ENCODE results near the gene NCKAP5. TPM values are rescaled to one million over a fixed set of nuclear protein-coding genes. Genes with fewer than 3 reads are reported as not detected.

Gene NCKAP5
- total and polyA plus RNA-seq, 2 of the 8 experiments (the other 6 are each of a cell fraction or from before 2014, with no cell fraction given): 0.27 to 0.86 TPM

GRCh38 chr2:132963161-132963560 lies 605.1 kb downstream of the NCKAP5 start:
- Histone ChIP-seq H3K23ac (ENCODE audit: insufficient read length) (no peak overlapping the region), H4K91ac (replicated peaks; ENCODE audit: insufficient read length, low read length) (no peak overlapping the region), H3K23me2 (ENCODE audit: low read depth, low read length) (no peaks in the 10 kb centered on the region), H3K4me3 (ENCODE audit: extremely low read depth in 1 of 4, insufficient read depth in 2 of 4, low read depth in 3 of 4, low read length in 4 of 4) (no peak overlapping the region), H3K56ac (replicated peaks; ENCODE audit: insufficient read length, low read depth, low read length) (no peak overlapping the region), H2BK5ac (ENCODE audit: low read depth, low read length) (no peak overlapping the region), H4K8ac (ENCODE audit: extremely low read depth, insufficient read depth, low read length) (no peak overlapping the region), H3K36me3 (ENCODE audit: control insufficient read depth in 2 of 4, insufficient read depth in 4 of 4, low read length in 3 of 4) (no peaks in the 10 kb centered on the region), H3K18ac (ENCODE audit: extremely low read depth, low read length) (no peak overlapping the region), H3K4ac (replicated peaks; ENCODE audit: insufficient read length, low read depth, low read length) (no peak overlapping the region), H3K27ac (ENCODE audit: low read depth, low read length) (no peak overlapping the region), H3K9ac (replicated peaks in 1 of 4; ENCODE audit: extremely low read depth in 1 of 4, low read depth in 3 of 4, low read length in 3 of 4) (peak overlapping the region in 1 of 4 experiments; percentile 34; a peak in 1 of 7 replicates), H2BK120ac (replicated peaks; ENCODE audit: low read depth, low read length) (no peak overlapping the region), H2AFZ (ENCODE audit: low read length) (no peak overlapping the region), H2AK5ac (ENCODE audit: low read depth, low read length) (no peak overlapping the region), H2BK15ac (ENCODE audit: low read length) (no peak overlapping the region), H3K27me3 (replicated peaks in 1 of 4; ENCODE audit: control insufficient read depth in 3 of 4, extremely low read depth in 1 of 4, insufficient read depth in 3 of 4, low read length in 3 of 4) (no peaks in the 10 kb centered on the region), H3K79me2 (ENCODE audit: control insufficient read depth in 1 of 2, insufficient read depth in 2 of 2, low read length in 2 of 2) (no peaks in the 10 kb centered on the region), H3K4me2 (ENCODE audit: insufficient read depth in 1 of 2, low read depth in 2 of 2, low read length in 2 of 2) (no peak overlapping the region), H3K14ac (ENCODE audit: insufficient read length) (no peak overlapping the region), H3K79me1 (ENCODE audit: low read depth, low read length) (no peaks in the 10 kb centered on the region), H2BK20ac (ENCODE audit: low read length) (no peak overlapping the region), H4K20me1 (replicated peaks in 1 of 2; ENCODE audit: control insufficient read depth in 1 of 2, insufficient read depth in 2 of 2, low read length in 2 of 2) (no peaks in the 10 kb centered on the region), H4K5ac (ENCODE audit: insufficient read length, low read depth, low read length) (no peak overlapping the region), H3K4me1 (replicated peaks in 1 of 4; ENCODE audit: control insufficient read depth in 3 of 4, insufficient read depth in 4 of 4, low read length in 3 of 4) (no peaks in the 10 kb centered on the region), H3K9me3 (ENCODE audit: insufficient read depth in 2 of 2, low read depth in 1 of 2, low read length in 1 of 2) (no peaks in the 10 kb centered on the region), H2BK12ac (ENCODE audit: low read depth, low read length) (no peak overlapping the region)
- no peak for TF ChIP-seq MAFK (IDR thresholded peaks at IDR 0.05; ENCODE audit: low read depth, low read length)
- TF ChIP-seq CEBPB (IDR thresholded peaks at IDR 0.05; ENCODE audit: low read depth, low read length): no peak
- no peak for TF ChIP-seq TEAD4 (IDR thresholded peaks at IDR 0.05; ENCODE audit: low read depth, low read length)
- TF ChIP-seq CHD2 (IDR thresholded peaks at IDR 0.05; ENCODE audit: low read length): no peak
- no peak for TF ChIP-seq ATF2 (IDR thresholded peaks at IDR 0.05; ENCODE audit: low read length)
- TF ChIP-seq SP4 (IDR thresholded peaks at IDR 0.05; ENCODE audit: low read length): no peak
- ChIA-PET POLR2A (ENCODE audit: partially characterized antibody) (no interaction called here), CTCF (ENCODE audit: partially characterized antibody) (interaction anchor here (1.4 kb wide), 1 partner anchor 11 kb away, joined by 3 read pairs; no protein-coding TSS in a partner anchor)
- DNase-seq (ENCODE audit: low read depth in 1 of 2, low spot score in 2 of 2) (no peak), FAIRE-seq (no peak)
- WGBS, 2 experiments (ENCODE audit: extremely low coverage in 1 of 2, insufficient coverage in 1 of 2, insufficient read length in 1 of 2, insufficient replicate concordance in 2 of 2, low coverage in 1 of 2, low lambda C conversion rate in 2 of 2, missing lambda C conversion rate in 1 of 2): 75% methylated on average over 2 of the region's 2 CpGs; no CpG with 5 or more reads in 1 of the 2 experiments
